GM19455 (cell line): ENCODE measurements around the gene OPCML.

Experiments
- ATAC-seq: cut with Tn5 transposase; IDR thresholded peaks from one replicate; pipeline ENCODE4 v1.9.1; 2021; ENCODE audit not compliant: unreplicated experiment

OPCML gene

GRCh38 chr11:133047036-133047770 lies 485.1 kb downstream of the OPCML start:
- no peak for ATAC-seq

DNA sequence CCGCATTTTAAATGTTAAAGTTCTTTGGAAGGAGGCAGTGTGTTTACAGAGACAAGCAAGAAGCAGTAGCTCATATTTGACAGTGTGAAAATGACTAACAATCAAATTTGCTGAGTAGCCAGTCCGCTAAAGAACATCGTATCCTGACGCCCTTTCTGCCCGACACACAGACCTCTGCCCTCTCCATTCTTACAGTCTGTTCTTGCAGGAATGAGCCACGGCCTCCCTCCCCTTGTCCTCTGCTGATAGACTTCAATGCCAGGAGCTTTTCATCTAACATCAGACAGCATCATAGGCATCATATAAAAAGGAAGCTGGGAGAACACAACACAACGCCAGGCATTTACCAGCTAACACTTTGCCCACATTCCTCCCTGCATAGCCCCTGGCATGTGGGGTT lies 486.0 kb downstream of the OPCML start:
- no peak for ATAC-seq

- ATAC-seq: no peak
Measured at GRCh38 chr11:133041928-133042882, 490.1 kb downstream of the OPCML start.

DNA sequence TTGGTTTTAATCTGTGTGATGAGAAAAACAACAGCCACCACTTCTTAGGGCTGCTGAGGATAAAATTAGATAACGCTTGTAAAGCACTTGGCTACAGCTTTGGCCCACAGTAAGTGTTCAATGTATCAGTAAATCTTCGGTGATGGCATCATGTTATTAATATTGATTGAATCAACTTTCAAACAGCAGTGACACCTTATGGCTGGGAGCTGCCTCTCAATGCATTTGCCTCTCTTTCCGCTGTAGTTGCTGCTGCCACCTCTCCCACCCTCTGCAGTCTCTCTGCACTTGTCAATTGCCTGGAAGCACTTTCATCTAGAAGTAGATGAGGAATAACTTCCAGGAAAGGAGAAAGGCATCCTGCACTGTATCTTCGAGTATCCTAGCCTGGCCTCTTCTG lies 491.1 kb downstream of the OPCML start:
- ATAC-seq: no peak

- no peak for ATAC-seq
Measured at GRCh38 chr11:133040289-133040900, 491.9 kb downstream of the OPCML start.

- ATAC-seq: no peak
Measured at GRCh38 chr11:133038850-133039249, 493.5 kb downstream of the OPCML start.

DNA sequence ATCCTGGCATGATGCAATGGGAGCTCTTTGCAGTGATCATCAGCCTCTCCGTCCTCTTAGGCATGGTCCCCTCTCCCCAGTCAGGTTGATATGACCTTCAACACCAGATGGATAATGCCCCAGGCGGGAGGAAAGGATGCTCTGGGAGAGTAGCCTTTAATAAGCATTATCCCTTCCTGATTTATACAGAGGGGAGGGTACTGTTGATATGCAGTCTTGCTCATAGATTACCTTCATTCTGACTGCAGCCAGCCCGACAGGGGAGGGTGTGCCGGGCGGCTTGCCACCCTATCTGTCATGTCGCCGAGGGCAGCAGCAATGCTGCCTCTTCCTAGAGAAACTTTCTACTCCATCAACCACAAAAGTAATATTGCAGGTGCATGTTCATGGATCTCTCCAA lies 497.4 kb downstream of the OPCML start:
- ATAC-seq: no peak

- no peak for ATAC-seq
Measured at GRCh38 chr11:133029107-133029506, 503.2 kb downstream of the OPCML start.

- ATAC-seq: no peak
Measured at GRCh38 chr11:133026952-133027351, 505.3 kb downstream of the OPCML start.

- ATAC-seq: no peak
Measured at GRCh38 chr11:133024301-133024700, 508.0 kb downstream of the OPCML start.

DNA sequence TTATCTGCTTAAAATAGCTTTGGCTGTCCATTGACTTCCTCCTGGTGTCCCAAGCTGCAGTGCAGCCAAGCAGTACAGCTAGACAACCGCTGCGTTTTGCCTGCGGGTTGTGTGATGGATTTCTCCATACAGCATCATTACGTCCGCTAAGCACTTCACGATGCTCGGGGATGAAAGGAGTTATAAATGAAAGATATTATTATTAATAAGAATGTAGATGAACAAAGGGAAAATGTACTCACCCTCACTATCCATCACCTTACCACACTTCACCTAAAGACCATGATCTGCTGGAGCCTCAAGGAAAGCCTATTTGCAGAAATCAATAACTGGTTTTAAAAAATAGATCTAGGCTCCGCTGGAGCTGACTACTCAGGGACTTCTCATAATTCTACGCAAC lies 509.1 kb downstream of the OPCML start:
- ATAC-seq: no peak

DNA sequence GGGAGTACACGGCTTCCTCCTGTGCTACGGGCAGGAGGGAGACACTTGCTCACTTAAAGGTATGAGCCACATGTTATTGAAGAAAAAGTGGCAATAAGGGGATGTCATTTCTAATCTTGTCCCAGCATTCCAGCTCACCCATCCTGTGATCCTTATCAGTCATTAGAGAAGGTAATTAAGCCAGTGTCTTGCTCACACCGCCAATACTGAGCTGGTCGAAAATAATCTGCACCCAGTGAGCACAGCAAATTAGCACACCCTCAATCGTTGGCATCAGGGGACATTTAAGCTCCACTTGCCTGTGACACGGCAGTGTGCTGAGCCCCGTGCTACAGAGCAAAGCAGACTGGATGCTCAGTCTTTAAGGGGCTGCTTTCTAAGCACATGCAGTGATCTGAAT lies 510.7 kb downstream of the OPCML start:
- ATAC-seq: no peak

GRCh38 chr11:133020372-133020714 lies 512.0 kb downstream of the OPCML start:
- no peak for ATAC-seq

DNA sequence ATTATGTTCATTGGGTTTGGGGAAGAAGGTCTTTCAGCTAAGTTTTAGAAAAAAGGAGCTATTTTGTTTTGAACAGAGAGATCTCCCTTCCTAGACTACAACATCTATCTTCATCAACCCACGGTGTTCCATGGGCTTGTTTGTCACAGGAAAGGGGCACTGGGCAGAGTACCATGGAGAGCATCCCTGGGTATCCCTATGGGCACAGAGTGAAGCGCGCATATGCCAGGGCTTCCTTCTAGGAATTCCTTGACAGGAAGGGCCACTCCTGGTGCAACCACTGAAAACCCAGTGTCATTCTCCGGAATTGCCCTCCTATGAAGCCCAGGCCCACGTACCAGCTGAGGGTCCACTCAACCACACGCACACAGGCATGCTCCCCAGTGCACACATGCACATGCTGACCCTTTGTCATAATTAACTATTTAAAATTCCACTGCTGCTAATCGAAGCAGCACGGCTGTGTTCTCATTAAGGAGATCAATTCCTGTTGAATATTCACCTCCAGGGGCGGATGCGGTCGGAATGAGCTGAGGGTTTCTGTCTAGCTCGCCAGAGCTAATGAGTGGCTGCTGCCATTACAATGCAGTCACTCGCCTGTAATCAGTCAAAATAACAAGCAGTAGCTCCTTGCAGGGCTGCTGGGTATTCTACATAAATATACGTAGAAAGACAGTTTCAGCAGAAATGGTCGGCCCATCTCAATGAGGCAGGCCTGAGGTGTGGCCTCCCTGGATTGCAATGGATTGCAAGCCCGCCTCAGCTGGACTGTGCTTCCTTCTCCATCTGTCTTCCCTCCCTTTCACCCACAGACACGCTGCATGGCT lies 512.5 kb downstream of the OPCML start:
- no peak for ATAC-seq

GRCh38 chr11:133015457-133015856 lies 516.8 kb downstream of the OPCML start:
- no peak for ATAC-seq

GRCh38 chr11:133014337-133014736 lies 518.0 kb downstream of the OPCML start:
- no peak for ATAC-seq

DNA sequence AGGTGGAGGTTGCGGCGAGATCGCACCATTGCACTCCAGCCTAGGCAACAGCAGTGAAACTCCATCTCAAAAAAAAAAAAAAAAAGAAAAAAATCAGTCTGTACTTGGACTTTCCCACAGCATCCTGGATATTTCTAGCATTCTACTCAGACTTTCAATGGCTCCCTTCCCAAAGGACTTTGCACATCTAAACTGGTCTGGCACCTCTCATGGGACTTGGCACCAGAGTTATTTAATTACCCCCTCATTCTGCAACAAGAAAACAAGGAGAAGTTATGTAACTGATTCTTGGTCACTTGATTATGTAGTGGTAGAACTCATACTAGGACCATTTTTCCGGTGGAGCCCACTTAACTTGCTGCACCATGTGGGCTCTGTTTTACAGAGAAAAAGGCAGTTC lies 519.5 kb downstream of the OPCML start:
- ATAC-seq: no peak

GRCh38 chr11:133011604-133012003 lies 520.7 kb downstream of the OPCML start:
- no peak for ATAC-seq

DNA sequence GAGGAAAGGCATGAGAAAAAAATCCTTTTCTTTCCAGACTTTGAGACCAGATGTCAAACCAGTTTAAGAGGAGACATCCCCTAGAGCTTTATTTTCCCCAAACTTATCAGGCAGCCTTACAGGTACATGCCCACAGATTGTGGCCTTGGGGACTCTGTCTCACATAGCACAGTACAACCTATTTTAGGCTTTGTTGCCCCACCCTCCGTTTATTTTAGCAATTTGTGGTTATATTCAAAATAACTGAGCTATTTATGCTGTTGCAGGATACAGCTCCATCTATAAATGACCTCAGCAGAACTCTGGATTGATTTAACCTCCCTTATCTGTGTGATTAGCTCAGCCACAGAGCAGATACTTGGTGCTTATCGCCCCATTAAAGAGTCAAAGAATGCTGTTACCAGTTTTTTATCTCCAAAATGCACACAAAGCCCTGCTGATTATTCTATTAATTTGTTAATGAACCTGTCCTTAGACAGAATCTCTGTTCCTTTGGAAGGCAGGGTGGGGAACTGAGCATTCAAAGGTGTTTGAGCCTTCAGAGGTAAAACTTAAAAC lies 525.2 kb downstream of the OPCML start:
- no peak for ATAC-seq

DNA sequence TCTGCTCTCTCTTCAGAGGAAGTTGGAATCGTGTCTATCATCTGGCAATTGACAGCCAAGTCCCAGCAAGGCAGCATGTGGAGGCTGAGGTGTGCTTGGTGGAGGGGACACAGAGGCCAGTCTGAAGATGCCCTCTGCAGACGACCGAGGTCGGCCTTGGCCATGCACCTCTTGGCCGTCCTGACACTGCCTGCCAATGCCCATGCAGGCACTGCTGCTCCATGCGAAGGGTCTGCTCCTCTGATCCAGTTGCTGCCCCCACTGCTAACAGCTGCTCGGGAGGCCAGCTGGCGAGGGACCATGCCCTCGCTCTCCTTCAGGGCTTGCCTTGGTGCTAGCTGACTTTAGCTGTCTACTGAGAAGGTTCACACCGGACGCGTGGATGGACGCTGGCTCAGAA lies 527.9 kb downstream of the OPCML start:
- no peak for ATAC-seq

DNA sequence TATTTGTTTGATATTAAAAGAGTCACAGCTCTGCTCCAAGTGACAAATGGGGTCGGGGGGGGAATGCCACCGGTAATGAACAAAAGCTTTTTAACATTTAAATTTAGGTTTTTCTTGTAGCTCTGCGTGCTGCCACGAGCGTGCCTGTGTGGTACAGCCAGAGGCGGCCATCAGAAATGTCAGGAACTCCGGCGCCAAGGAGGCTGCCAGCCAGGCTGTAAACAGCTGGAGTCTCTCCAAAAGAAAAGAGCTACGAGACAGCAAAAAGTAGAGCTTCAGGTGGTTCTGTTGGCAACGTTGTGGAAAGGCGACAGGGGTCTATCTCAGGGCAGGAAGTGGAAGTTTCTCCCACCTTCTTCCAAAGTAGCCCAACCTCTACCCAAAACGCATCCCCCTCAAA lies 532.8 kb downstream of the OPCML start:
- no peak for ATAC-seq
